HEK293 (cell line): ENCODE data around the gene LRRTM4.

Experiments
- CTCF ChIA-PET: fragments of 350-600 bp; formaldehyde crosslinking; extraction: SDS; loops from one replicate; lab custom pipeline; 2021; ENCODE audit warnings: antibody characterized with exemption; lab: Yijun Ruan, JAX
- POLR2A ChIA-PET: fragments of 300-600 bp; formaldehyde crosslinking; extraction: SDS; loops from one replicate; lab custom pipeline; 2020; ENCODE audit warnings: antibody characterized with exemption, inconsistent platforms; lab: Yijun Ruan, JAX
- H3K27ac ChIP-seq: fragments of 200-500 bp; sonication (Bioruptor generic); 2 replicates; pipeline ENCODE4 v1.5.1; 2014; ENCODE audit warnings: low read depth, low read length, control low read depth, inconsistent platforms; ENCODE audit errors: extremely low read depth
- H3K36me3 ChIP-seq, 2 experiments: fragments of 200-500 bp in 1 of 2; sonication (Bioruptor generic) in 1 of 2; 1 replicate in 1 of 2; 2 replicates in 1 of 2; pipeline ENCODE4 v1.5.1; 2014 to 2017; ENCODE audit warnings: inconsistent platforms in 2 of 2, low read length in 2 of 2; ENCODE audit not compliant: control insufficient read depth in 2 of 2, insufficient read depth in 1 of 2
- H3K4me1 ChIP-seq: fragments of 200-500 bp; sonication (Bioruptor generic); 2 replicates; pipeline ENCODE4 v1.5.1; 2014; ENCODE audit warnings: mild to moderate bottlenecking, low read length, inconsistent platforms; ENCODE audit not compliant: control insufficient read depth, insufficient read depth
- H3K4me3 ChIP-seq: 2 replicates; pipeline ENCODE4 v1.5.1; 2011; ENCODE audit warnings: low read depth, mild to moderate bottlenecking, control low read depth, low read length, moderate library complexity
- H3K9me3 ChIP-seq: fragments of 200-500 bp; sonication (Bioruptor generic); 2 replicates; pipeline ENCODE4 v1.5.1; 2014; ENCODE audit warnings: low read depth, low read length, inconsistent platforms; ENCODE audit not compliant: control insufficient read depth, insufficient read depth
- GLI4 ChIP-seq: fragments of 450-650 bp; formaldehyde crosslinking; IDR thresholded peaks from 2 replicates; pipeline ENCODE4 v1.5.1; 2016; ENCODE audit warnings: missing biosample characterization, missing genetic modification characterization
- HIC1 ChIP-seq: fragments of 450-650 bp; formaldehyde crosslinking; IDR thresholded peaks from 2 replicates; pipeline ENCODE4 v1.5.1; 2016; ENCODE audit warnings: missing biosample characterization, missing genetic modification characterization
- REPIN1 ChIP-seq: fragments of 450-650 bp; formaldehyde crosslinking; IDR thresholded peaks from 2 replicates; pipeline ENCODE4 v1.5.1; 2017; ENCODE audit warnings: missing biosample characterization, missing genetic modification characterization, low read depth
- SALL2 ChIP-seq: fragments of 450-650 bp; formaldehyde crosslinking; IDR thresholded peaks from 2 replicates; pipeline ENCODE4 v1.5.0; 2017; ENCODE audit warnings: missing biosample characterization, mild to moderate bottlenecking, missing genetic modification characterization, borderline replicate concordance
- TCF7L2 ChIP-seq: IDR thresholded peaks from 2 replicates; pipeline ENCODE4 v1.6.1; 2011; ENCODE audit warnings: low read depth, mild to moderate bottlenecking, inconsistent platforms, low read length, moderate library complexity, borderline replicate concordance
- YY2 ChIP-seq: fragments of 450-650 bp; formaldehyde crosslinking; IDR thresholded peaks from 2 replicates; pipeline ENCODE4 v1.5.1; 2016; ENCODE audit warnings: missing biosample characterization, missing genetic modification characterization
- ZBTB21 ChIP-seq: fragments of 450-650 bp; formaldehyde crosslinking; IDR thresholded peaks from 2 replicates; pipeline ENCODE4 v1.5.1; 2017; ENCODE audit warnings: missing biosample characterization, missing genetic modification characterization
- ZBTB26 ChIP-seq: fragments of 450-650 bp; formaldehyde crosslinking; optimal IDR thresholded peaks from 2 replicates; pipeline ENCODE3; 2016; ENCODE audit warnings: missing biosample characterization, mild to moderate bottlenecking, missing genetic modification characterization
- ZEB2 ChIP-seq: fragments of 450-650 bp; formaldehyde crosslinking; IDR thresholded peaks from 2 replicates; pipeline ENCODE4 v1.5.1; 2016; ENCODE audit warnings: missing biosample characterization, missing genetic modification characterization
- ZFP37 ChIP-seq: fragments of 450-650 bp; formaldehyde crosslinking; IDR thresholded peaks from 2 replicates; pipeline ENCODE4 v1.5.1; 2016; ENCODE audit warnings: missing biosample characterization, missing genetic modification characterization
- ZNF133 ChIP-seq: fragments of 450-650 bp; formaldehyde crosslinking; IDR thresholded peaks from 2 replicates; pipeline ENCODE4 v1.5.1; 2016; ENCODE audit warnings: missing biosample characterization, missing genetic modification characterization
- ZNF184 ChIP-seq: fragments of 450-650 bp; IDR thresholded peaks from 2 replicates; pipeline ENCODE4 v1.5.1; 2018; ENCODE audit warnings: missing biosample characterization, mild to moderate bottlenecking, missing genetic modification characterization
- ZNF23 ChIP-seq: fragments of 450-650 bp; formaldehyde crosslinking; IDR thresholded peaks from 2 replicates; pipeline ENCODE4 v1.5.1; 2016; ENCODE audit warnings: missing biosample characterization, missing genetic modification characterization, borderline replicate concordance
- ZNF239 ChIP-seq: fragments of 450-650 bp; formaldehyde crosslinking; IDR thresholded peaks from 2 replicates; pipeline ENCODE4 v1.5.1; 2016; ENCODE audit warnings: missing biosample characterization, missing genetic modification characterization
- ZNF266 ChIP-seq: fragments of 450-650 bp; formaldehyde crosslinking; IDR thresholded peaks from 2 replicates; pipeline ENCODE4 v1.5.1; 2016; ENCODE audit warnings: missing biosample characterization, missing genetic modification characterization, low read depth
- ZNF423 ChIP-seq: fragments of 450-650 bp; formaldehyde crosslinking; IDR thresholded peaks from 2 replicates; pipeline ENCODE4 v1.5.1; 2016; ENCODE audit warnings: missing biosample characterization, missing genetic modification characterization
- ZNF433 ChIP-seq: fragments of 450-650 bp; formaldehyde crosslinking; IDR thresholded peaks from 2 replicates; pipeline ENCODE4 v1.5.1; 2016; ENCODE audit warnings: missing biosample characterization, missing genetic modification characterization, low read depth
- ZNF510 ChIP-seq: fragments of 450-650 bp; formaldehyde crosslinking; IDR thresholded peaks from 2 replicates; pipeline ENCODE4 v1.5.1; 2018; ENCODE audit warnings: mild to moderate bottlenecking, missing genetic modification characterization, missing biosample characterization; ENCODE audit not compliant: insufficient replicate concordance
- ZNF560 ChIP-seq: fragments of 450-650 bp; formaldehyde crosslinking; IDR thresholded peaks from 2 replicates; pipeline ENCODE4 v1.5.1; 2017; ENCODE audit warnings: missing biosample characterization, missing genetic modification characterization, borderline replicate concordance
- ZNF571 ChIP-seq: fragments of 450-650 bp; formaldehyde crosslinking; IDR thresholded peaks from 2 replicates; pipeline ENCODE4 v1.5.0; 2017; ENCODE audit warnings: missing biosample characterization, missing genetic modification characterization
- ZNF580 ChIP-seq: fragments of 450-650 bp; formaldehyde crosslinking; IDR thresholded peaks from 2 replicates; pipeline ENCODE4 v1.5.1; 2016; ENCODE audit warnings: missing biosample characterization, missing genetic modification characterization
- ZNF596 ChIP-seq: fragments of 450-650 bp; IDR thresholded peaks from 2 replicates; pipeline ENCODE4 v1.5.0; 2018; ENCODE audit warnings: missing biosample characterization, mild to moderate bottlenecking, missing genetic modification characterization, moderate library complexity
- ZNF610 ChIP-seq: fragments of 450-650 bp; formaldehyde crosslinking; IDR thresholded peaks from 2 replicates; pipeline ENCODE4 v1.5.1; 2016; ENCODE audit warnings: missing biosample characterization, missing genetic modification characterization, borderline replicate concordance
- ZNF623 ChIP-seq: fragments of 450-650 bp; formaldehyde crosslinking; IDR thresholded peaks from 2 replicates; pipeline ENCODE4 v1.5.1; 2016; ENCODE audit warnings: missing biosample characterization, missing genetic modification characterization
- ZNF660 ChIP-seq: fragments of 450-650 bp; IDR thresholded peaks from 2 replicates; pipeline ENCODE4 v1.5.1; 2018; ENCODE audit warnings: missing biosample characterization, mild to moderate bottlenecking, missing genetic modification characterization
- ZNF664 ChIP-seq: fragments of 450-650 bp; formaldehyde crosslinking; IDR thresholded peaks from 2 replicates; pipeline ENCODE4 v1.5.1; 2016; ENCODE audit warnings: missing biosample characterization, missing genetic modification characterization
- ZNF701 ChIP-seq: fragments of 450-650 bp; formaldehyde crosslinking; IDR thresholded peaks from 2 replicates; pipeline ENCODE4 v1.5.1; 2016; ENCODE audit warnings: missing biosample characterization, missing genetic modification characterization
- ZNF830 ChIP-seq: fragments of 450-650 bp; IDR thresholded peaks from 2 replicates; pipeline ENCODE4 v1.5.0; 2018; ENCODE audit warnings: missing biosample characterization, missing genetic modification characterization, low read depth, mild to moderate bottlenecking, moderate library complexity

LRRTM4 gene

GRCh38 chr2:76938153-76938552 lies 584.0 kb downstream of the LRRTM4 start:
- Histone ChIP-seq H3K27ac (no peak overlapping the region), H3K4me3 (no peak overlapping the region), H3K4me1 (no peaks in the 10 kb centered on the region), H3K9me3 (no peaks in the 10 kb centered on the region), H3K36me3 (no peaks in the 10 kb centered on the region)
- ChIA-PET POLR2A (no interaction called here), CTCF (interaction anchor here (0.9 kb wide), 1 partner anchor 16 kb away, joined by 5 read pairs; no protein-coding TSS in a partner anchor)
- TF ChIP-seq ZNF830 (tag by site-specific recombination) (no peak), ZNF664 (no peak), ZNF701 (tag by site-specific recombination) (no peak), ZFP37 (tag by site-specific recombination) (no peak), HIC1 (no peak), ZNF610 (no peak), ZNF184 (tag by site-specific recombination) (no peak), ZNF571 (tag by site-specific recombination) (no peak), ZNF560 (tag by site-specific recombination) (no peak), ZEB2 (tag by site-specific recombination) (no peak)

- no peak overlapping the region for H3K27ac ChIP-seq
- CTCF ChIA-PET: no interaction called here
- POLR2A ChIA-PET: no interaction called here
- no peaks in the 10 kb centered on the region for H3K36me3 ChIP-seq
- H3K4me3 ChIP-seq: no peak overlapping the region
- H3K4me1 ChIP-seq: no peaks in the 10 kb centered on the region
- no peak for TF ChIP-seq ZNF23 (tag by site-specific recombination)
- no peak for TF ChIP-seq YY2
- TF ChIP-seq GLI4 (tag by site-specific recombination): no peak
- TF ChIP-seq ZBTB21 (tag by site-specific recombination): no peak
- TF ChIP-seq ZNF580 (tag by site-specific recombination): no peak
- no peak for TF ChIP-seq ZNF239 (tag by site-specific recombination)
- TF ChIP-seq ZNF133 (tag by site-specific recombination): no peak
- no peak for TF ChIP-seq ZNF433 (tag by site-specific recombination)
- no peak for TF ChIP-seq ZNF623 (tag by site-specific recombination)
- TF ChIP-seq ZNF423 (tag by site-specific recombination): no peak
- no peak for TF ChIP-seq SALL2 (tag by site-specific recombination)
- no peak for TF ChIP-seq ZEB2 (tag by site-specific recombination)
- TF ChIP-seq ZNF266 (tag by site-specific recombination): no peak
- TF ChIP-seq ZBTB26 (tag by site-specific recombination): no peak
- no peak for TF ChIP-seq ZNF660 (tag by site-specific recombination)
- no peak for TF ChIP-seq ZFP37 (tag by site-specific recombination)
- TF ChIP-seq REPIN1 (tag by site-specific recombination): no peak
- no peak for TF ChIP-seq ZNF510 (tag by site-specific recombination)
- TF ChIP-seq TCF7L2: no peak
- no peak for TF ChIP-seq ZNF596 (tag by site-specific recombination)
- H3K9me3 ChIP-seq: no peaks in the 10 kb centered on the region
These were observed 589.6 kb downstream of the LRRTM4 start for GRCh38 chr2:76932550-76932949.
